GM12892 (cell line): Measurements from ENCODE around the gene COL16A1.

ENCODE experiments used
- POLR2A ChIP-seq: IDR thresholded peaks from 2 replicates; pipeline ENCODE4 v1.6.1; 2011; ENCODE audit warnings: low read depth, low read length, control low read depth
- POLR2AphosphoS5 ChIP-seq: IDR thresholded peaks from 2 replicates; pipeline ENCODE4 v1.6.1; 2011; ENCODE audit warnings: low read depth, low read length, control low read depth

- TF ChIP-seq POLR2A, result no peak
- no peak for TF ChIP-seq POLR2AphosphoS5
Observed at GRCh38 chr1:31652891-31653499, 50.8 kb downstream of the COL16A1 start.
